MG63 (cell line): ENCODE data around the gene HDAC4. TPM values are rescaled to one million over a fixed set of nuclear protein-coding genes. Genes with fewer than 3 reads are reported as not detected.
"Not testable (repeated sequence)": the region's sequence is repeated elsewhere in the genome, so short reads cannot be mapped to it uniquely, and the experiment has no call there.

Source experiments
- DNase-seq: peaks from one replicate; pipeline ENCODE4 v3.0.0-alpha.2; 2020
- H3K27me3 ChIP-seq: fragments of 250-450 bp; sonication (Bioruptor Pico); 2 replicates; pipeline ENCODE4 v1.5.1; 2020; ENCODE audit warnings: mild to moderate bottlenecking, moderate library complexity
- H3K36me3 ChIP-seq: fragments of 250-450 bp; sonication (Bioruptor Pico); 2 replicates; pipeline ENCODE4 v1.5.1; 2020; ENCODE audit warnings: mild to moderate bottlenecking, moderate library complexity
- H3K4me3 ChIP-seq: fragments of 250-450 bp; sonication (Bioruptor Pico); 2 replicates; pipeline ENCODE4 v1.5.1; 2020; ENCODE audit warnings: mild to moderate bottlenecking, moderate library complexity
- H3K9me3 ChIP-seq: fragments of 250-450 bp; sonication (Bioruptor Pico); 2 replicates; pipeline ENCODE4 v1.5.1; 2020; ENCODE audit warnings: mild to moderate bottlenecking, moderate library complexity
- total RNA-seq: library from RNA; depleted of rRNA; stranded (reverse); fragments of >200 nt; shearing (Covaris generic); gene quantifications from 2 replicates; pipeline ENCODE4 v1.2.3, GENCODE V29; 2014; ENCODE audit warnings: low replicate concordance

HDAC4 gene
- total RNA-seq, 1 experiment from 2014 or later, result 27.3 TPM

GRCh38 chr2:239283288-239283945 lies 117.4 kb downstream of the HDAC4 start:
- Histone ChIP-seq H3K9me3 (no peaks in the 10 kb centered on the region), H3K4me3 (no peak overlapping the region), H3K27me3 (no peaks in the 10 kb centered on the region), H3K36me3 (no peaks in the 10 kb centered on the region)
- DNase-seq, result no peak

- H3K9me3 ChIP-seq, result no peaks in the 10 kb centered on the region
- no peak overlapping the region for H3K4me3 ChIP-seq
- no peaks in the 10 kb centered on the region for H3K36me3 ChIP-seq
- DNase-seq, result no peak
- H3K27me3 ChIP-seq, result no peaks in the 10 kb centered on the region
These were observed 118.2 kb downstream of the HDAC4 start for GRCh38 chr2:239282448-239283287.

GRCh38 chr2:239280296-239281017 lies 120.4 kb downstream of the HDAC4 start:
- not testable (repeated sequence) for H3K4me3 ChIP-seq, H3K9me3 ChIP-seq, H3K36me3 ChIP-seq, H3K27me3 ChIP-seq
- DNase-seq, result peak; percentile 86

DNA sequence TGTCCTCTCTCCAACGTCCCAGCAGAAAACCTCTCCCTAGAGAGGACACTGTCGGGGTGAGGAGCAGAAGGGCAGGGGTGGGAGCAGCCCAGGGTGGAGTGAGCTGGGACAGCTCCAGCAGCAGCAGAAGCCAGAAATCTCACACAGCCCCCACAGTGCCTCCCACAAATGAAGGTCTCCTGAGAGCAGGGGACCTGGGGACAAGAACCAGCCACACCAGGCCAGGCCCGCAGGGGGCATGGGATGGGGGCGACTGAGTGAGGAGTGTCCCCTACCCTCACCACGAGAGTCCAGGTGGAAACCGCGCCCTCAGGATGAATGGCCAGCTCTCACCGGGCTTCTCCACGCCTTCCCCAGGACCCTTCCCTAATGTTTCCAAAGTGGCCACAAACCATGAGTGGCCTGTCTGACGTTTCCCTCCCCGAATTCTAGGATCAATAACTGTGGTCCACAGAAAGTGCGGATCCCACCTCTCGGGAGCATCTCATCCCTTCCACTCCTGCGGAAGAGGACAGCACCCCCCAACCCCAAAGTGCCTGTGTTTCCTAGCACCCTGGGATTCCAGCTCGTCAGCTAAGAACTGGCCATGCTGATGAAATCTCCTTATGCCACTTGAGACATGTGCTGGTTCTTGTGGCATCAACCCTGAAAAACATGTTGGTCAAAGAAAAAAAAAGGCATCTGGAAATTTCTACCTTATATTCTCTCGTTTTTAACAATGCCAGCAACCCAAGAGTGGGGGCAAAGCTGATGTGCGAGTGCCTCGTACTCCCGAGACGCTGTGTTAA lies 121.1 kb downstream of the HDAC4 start:
- Histone ChIP-seq H3K9me3 (no peaks in the 10 kb centered on the region), H3K36me3 (no peaks in the 10 kb centered on the region), H3K4me3 (no peak overlapping the region), H3K27me3 (no peaks in the 10 kb centered on the region)
- no peak for DNase-seq

DNA sequence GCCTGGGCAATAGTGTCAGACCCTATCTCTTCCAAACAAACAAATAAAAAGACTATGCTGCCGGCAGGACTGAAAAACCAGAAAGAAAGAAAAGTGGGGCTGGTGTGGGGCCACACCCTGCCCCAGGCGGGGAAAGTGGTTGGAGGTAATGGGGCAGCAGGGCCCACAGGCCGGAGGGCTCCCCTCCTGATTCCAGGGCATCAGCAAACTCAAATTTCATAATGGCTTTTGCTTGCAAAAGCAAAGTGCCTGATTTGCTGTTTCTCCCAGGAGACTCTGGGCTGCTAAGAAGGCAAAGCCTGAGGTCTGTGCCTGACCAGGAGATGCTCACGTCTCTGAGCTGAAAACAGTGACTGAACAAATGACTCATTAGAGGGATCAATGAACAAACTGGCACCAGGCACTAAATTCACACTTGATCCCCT lies 121.9 kb downstream of the HDAC4 start:
- peak; percentile 64 for DNase-seq
- H3K27me3 ChIP-seq, result no peaks in the 10 kb centered on the region
- no peaks in the 10 kb centered on the region for H3K9me3 ChIP-seq
- H3K4me3 ChIP-seq, result no peak overlapping the region
- no peaks in the 10 kb centered on the region for H3K36me3 ChIP-seq

- Histone ChIP-seq H3K27me3 (no peaks in the 10 kb centered on the region), H3K9me3 (no peaks in the 10 kb centered on the region), H3K4me3 (no peak overlapping the region), H3K36me3 (no peaks in the 10 kb centered on the region)
- DNase-seq, result no peak
These were observed 122.5 kb downstream of the HDAC4 start for GRCh38 chr2:239278361-239278760.

DNA sequence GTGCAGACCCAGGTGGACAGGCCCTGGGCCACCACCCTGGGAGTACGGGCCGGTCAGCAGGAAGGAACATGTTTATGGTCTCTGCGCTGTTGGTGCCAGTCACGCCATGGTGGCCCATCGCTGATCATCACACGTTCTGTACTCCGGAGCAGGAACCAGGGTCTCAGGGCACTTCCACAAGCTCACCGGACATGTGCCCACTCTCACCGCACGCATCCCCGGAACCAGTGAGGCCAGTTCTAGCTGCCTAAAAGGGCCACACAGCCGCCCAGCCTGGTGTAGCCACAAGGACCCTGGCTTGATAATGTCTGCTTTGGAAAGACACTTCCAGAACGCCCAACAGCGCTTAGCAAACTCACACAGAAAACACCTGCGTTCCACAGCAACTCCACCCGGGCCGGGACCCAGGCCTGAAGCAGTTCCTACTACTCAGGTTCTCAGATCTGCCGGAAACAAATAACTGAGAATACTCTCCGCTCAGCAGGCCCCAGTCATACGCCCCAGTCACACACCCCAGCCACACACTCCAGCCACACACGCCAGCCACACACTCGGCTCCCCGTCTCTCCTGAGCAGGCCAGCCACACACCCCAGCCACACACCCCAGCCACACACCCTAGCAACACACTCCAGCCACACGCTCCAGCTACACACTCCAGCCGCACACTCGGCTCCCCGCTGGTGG lies 123.3 kb downstream of the HDAC4 start:
- H3K4me3 ChIP-seq, result no peak overlapping the region
- H3K36me3 ChIP-seq, result no peaks in the 10 kb centered on the region
- H3K27me3 ChIP-seq, result no peaks in the 10 kb centered on the region
- no peaks in the 10 kb centered on the region for H3K9me3 ChIP-seq
- DNase-seq, result no peak

DNA sequence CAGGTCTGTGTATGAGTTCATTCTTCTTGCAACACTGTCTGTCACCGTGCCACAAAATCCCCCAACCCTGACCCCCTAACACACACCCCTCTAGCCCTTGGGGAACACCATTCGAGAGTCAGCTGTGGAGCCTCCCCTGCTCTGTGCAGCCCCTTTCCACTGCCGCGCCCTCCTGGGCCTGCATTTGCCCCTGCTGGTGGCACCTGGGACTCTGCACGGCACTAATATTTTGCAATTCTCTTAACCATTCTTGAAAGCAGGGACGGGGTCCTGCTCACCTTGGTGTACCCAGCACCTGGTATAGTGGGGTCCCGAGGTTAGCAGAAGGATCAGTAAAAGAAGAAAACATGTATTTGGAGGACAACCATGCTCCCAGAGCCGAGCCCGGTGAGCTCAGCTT lies 124.0 kb downstream of the HDAC4 start:
- H3K36me3 ChIP-seq, result no peaks in the 10 kb centered on the region
- no peak for DNase-seq
- H3K4me3 ChIP-seq, result no peak overlapping the region
- H3K9me3 ChIP-seq, result no peaks in the 10 kb centered on the region
- no peaks in the 10 kb centered on the region for H3K27me3 ChIP-seq

DNA sequence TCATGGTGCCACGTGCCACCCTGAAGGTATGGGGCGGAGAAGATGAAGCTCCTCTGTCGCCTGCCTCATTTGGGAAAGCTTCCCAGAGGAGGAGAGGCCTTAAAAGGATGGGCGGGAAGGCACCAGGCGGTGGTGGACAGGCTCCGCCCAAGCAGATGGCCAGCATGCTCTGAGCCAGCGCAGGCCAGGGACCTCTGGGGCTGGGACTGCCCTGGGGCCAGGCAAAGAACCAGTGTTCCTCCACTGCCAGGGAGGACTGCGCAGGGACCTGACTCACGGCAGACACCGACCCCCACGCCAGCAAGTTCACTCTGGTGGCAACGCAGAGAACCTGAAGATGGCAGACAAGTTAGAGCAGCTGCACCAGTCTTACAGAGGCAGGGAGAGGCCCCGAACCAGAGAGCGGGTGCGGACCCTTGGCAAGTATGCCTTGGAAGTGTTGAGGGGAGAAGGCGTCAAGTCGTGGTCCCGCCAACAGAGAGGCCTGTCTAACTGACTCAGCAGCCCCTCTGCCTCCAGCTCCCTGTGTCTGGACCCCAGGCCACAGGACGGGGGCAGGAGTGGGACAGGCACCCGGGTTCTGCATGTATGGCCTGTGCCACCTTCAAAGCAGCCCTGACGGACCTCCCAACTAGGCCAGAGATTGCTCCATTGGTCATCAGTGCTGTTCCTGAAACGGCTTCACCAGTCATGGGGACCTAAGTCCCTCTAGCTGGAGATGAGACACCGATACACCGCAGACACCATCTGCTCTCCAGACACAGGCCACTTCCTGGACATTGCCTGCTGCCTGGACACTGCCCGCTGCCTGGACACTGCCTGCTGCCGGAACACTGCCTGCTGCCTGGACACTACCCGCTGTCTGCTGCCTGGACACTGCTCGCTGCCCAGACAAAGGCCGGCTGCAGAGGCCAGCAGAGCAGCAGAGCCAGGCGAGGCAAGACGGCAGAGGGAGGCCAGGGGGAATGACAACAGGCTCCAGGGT lies 124.7 kb downstream of the HDAC4 start:
- H3K4me3 ChIP-seq, result no peak overlapping the region
- no peaks in the 10 kb centered on the region for H3K36me3 ChIP-seq
- no peaks in the 10 kb centered on the region for H3K9me3 ChIP-seq
- peak; percentile 92 for DNase-seq
- H3K27me3 ChIP-seq, result no peaks in the 10 kb centered on the region

DNA sequence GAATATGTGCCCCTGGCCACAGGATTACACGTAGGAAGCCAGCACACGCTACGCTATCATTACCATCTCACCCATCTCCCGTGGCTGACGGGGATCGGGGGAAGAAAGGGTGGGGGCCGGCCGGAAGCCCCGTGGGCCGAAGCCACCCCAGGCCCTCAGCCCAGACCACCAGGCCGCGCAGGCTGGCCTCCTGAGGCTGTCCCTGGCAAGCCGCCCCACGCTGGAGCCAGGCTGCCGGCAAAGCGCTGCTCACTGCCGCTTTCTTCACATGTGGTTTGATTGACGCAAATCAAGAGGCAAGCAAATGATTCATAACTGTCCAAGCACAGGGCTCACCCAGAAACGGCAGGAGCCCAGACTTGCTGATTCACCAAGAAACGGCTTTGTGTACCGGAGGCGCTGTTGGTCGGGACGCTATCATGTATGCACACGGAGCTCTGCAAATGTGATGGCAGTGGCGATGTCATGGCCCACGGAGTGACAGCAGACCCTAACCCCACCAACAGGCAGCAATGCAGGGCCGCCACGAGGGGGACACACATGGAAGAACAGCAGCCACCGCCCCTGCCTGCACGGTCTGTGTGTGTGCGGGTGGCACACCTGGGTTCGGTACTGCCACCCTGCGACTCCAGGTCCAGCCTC lies 125.7 kb downstream of the HDAC4 start:
- no peaks in the 10 kb centered on the region for H3K27me3 ChIP-seq
- peak; percentile 95 for DNase-seq
- no peaks in the 10 kb centered on the region; the same call in 1 of the 2 replicates for H3K36me3 ChIP-seq

DNA sequence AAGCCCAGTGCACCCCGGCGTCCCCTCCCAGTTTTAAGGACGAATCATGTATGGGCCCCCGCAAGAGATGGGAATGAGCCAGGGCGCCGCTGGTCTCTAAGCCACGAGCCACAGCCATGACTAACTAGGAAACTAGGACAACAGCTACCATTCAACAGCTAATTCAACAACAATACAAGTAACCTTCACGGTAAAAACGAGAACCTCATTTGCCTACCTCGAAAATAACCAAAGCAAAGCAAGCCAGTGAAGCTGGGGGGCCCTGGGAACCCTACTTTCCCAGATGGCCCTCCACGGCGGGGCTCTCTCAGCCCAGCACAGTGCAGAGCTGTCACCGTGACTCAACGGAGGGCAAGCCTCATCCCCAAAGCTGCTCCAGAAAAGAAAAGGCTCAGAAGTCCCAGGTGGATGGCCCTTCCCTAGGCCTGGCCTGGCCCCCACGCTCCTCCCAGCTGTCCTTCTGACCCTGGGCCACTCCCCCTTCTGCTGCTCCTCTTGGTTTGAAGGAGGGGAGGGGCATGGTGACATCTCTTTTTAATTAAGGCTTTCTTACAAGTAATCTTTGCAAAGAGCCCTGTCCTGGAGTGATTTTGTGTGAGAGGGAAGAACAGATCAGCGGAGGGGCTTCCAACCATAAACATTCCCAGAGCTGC lies 126.3 kb downstream of the HDAC4 start:
- peak; percentile 88 for DNase-seq
- peak overlapping the region; percentile 23 for H3K4me3 ChIP-seq
- H3K9me3 ChIP-seq, result no peaks in the 10 kb centered on the region
- H3K27me3 ChIP-seq, result no peaks in the 10 kb centered on the region
- H3K36me3 ChIP-seq, result no peaks in the 10 kb centered on the region; the same call in 1 of the 2 replicates

More for the DNA sequence above, 125.7 kb downstream of the HDAC4 start:
- Histone ChIP-seq H3K9me3 (no peaks in the 10 kb centered on the region), H3K4me3 (peak overlapping the region; percentile 23)

DNA sequence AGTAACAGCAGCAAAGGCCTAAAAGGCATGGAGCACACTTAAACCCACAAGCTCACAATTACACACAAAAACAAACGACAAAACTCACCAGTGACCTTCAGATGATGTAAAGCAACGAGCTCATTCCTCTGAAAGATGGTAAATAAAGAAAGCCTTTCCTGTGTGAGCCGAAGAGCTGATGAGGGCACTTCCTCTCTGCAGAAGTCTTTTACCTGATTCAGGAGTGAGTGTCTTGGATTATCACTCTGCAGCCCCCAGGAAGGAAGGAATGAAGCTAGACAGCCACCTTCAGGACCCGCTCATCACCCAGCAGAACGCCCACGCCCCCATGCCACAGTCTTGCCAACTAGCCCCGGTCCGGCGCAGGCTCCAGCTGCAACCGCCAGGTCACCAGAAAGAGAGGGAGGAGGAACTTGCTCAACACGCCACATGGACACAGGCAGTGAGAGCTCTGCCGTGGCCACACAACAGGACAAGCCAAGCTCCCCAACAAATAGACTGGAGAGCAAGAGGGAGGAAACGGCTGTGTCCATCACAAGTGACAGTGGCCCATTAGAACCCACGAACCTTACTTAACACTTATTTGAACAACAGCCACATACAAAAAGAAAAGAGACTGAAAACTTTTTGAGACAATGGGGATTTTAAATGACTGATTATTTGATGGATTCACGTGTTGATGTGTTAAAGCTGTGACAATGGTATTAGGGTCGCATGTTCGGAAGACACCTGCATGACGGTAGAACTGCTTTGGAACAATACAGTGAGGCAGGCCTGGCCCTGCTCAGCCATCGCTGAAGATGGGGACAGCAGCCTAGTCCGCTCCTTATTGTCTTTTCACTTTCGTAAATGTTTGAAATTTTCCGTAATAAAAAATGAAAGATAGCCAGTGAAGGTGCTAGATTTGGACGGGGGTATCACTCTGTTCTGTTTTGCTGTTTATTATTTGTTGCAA lies 127.3 kb downstream of the HDAC4 start:
- no peak for DNase-seq
- Histone ChIP-seq H3K36me3 (no peaks in the 10 kb centered on the region; the same call in 1 of the 2 replicates), H3K9me3 (no peaks in the 10 kb centered on the region), H3K27me3 (no peaks in the 10 kb centered on the region), H3K4me3 (peak overlapping the region; percentile 23)

DNA sequence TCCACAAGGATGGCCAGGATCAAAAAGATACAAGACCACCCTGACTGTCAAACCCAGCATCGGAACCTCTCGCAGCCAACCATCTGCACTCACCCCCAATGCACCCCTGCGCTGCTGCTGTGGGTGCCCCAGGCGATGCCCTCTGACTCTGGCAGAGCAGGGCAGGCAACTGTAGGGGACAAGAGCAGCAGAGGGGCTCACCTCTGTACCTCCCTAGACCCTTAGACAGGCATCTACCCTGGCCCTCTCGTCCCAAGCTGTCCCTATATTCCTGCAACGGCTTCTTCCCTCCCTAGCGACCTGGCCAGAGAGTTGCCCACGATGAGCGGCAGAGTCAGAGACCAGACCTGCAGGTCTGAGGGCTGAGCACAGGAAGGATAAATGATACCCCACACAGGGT lies 128.2 kb downstream of the HDAC4 start:
- no peaks in the 10 kb centered on the region for H3K27me3 ChIP-seq
- no peaks in the 10 kb centered on the region for H3K9me3 ChIP-seq
- DNase-seq, result no peak
- no peak overlapping the region for H3K4me3 ChIP-seq
- H3K36me3 ChIP-seq, result no peaks in the 10 kb centered on the region; the same call in 1 of the 2 replicates
